ENCODE results near the gene HNRNPLL. TPM values are rescaled to one million over a fixed set of nuclear protein-coding genes. Genes with fewer than 3 reads are reported as not detected.
A peak's percentile ranks its signal among the peaks of the same experiment; 100 is the strongest.

HNRNPLL gene
- total and polyA plus RNA-seq, 2 of the 13 experiments (the other 11 are each of a cell fraction or from before 2014, with no cell fraction given): 49.4 to 103 TPM

DNA sequence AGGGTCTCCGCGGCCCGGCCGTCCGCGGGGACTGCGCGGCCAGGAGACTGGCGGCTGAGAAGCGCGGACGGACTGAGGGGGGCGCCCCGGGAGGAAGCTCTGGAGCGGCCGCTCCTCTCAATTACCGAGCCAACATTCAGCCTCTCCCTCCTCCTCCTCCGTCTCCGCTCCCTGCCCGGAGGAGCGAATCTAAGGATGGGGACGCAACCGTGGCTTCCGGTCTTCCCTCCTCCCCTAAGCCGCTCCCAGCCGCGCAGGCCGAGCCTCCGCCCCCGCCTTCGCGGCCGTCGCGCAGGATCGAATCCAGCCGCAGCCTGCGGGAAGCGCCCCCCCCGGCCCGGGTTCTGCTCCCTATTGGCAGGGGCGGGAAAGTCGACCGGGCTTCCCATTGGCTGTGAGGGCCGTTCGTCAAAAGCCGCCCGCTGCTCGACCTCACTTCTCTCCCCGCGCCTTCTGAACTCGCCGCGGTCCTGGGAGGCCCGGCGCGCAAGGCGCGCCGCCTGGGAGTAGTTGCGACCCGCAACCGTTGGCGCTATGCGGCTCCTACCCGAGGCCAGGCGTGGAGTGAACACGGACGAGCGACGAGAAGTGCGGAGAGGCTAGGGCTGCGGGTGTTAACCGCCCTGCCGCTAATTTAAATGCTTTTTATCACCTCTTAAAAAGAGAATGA lies at the start of gene HNRNPLL (continued):
- TF ChIP-seq, protein P1, sequence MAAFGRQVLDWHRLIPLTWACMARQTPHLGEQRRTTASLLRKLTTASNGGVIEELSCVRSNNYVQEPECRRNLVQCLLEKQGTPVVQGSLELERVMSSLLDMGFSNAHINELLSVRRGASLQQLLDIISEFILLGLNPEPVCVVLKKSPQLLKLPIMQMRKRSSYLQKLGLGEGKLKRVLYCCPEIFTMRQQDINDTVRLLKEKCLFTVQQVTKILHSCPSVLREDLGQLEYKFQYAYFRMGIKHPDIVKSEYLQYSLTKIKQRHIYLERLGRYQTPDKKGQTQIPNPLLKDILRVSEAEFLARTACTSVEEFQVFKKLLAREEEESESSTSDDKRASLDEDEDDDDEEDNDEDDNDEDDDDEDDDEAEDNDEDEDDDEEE (CRISPR knock-in tag; IDR thresholded peaks at IDR 0.05): no peak; the same call in none of the 2 replicates
- TF ChIP-seq NAIF1 (CRISPR knock-in tag; IDR thresholded peaks at IDR 0.05; ENCODE audit: borderline replicate concordance) (peak; percentile 31; the same call in 1 of the 2 replicates), SMAD3 (CRISPR knock-in tag; IDR thresholded peaks at IDR 0.05) (peak; percentile 85), AFF4 (CRISPR knock-in tag; IDR thresholded peaks at IDR 0.05) (peak; percentile 89; the same call in 1 of the 2 replicates), GFI1 (CRISPR knock-in tag; IDR thresholded peaks at IDR 0.05; ENCODE audit: borderline replicate concordance) (no peak; the same call in 1 of the 2 replicates), GTF2F1 (IDR thresholded peaks at IDR 0.05; ENCODE audit: low read length) (0 out of 2 replicates have a peak, but pooled peaks have one; percentile 44), U2AF1 (optimal IDR thresholded peaks at IDR 0.05; ENCODE audit: low read depth, low read length) (peak; percentile 26), ESRRA (CRISPR knock-in tag; IDR thresholded peaks at IDR 0.05; ENCODE audit: low read depth) (0 out of 2 replicates have a peak, but pooled peaks have one; percentile 20), ZNF761 (CRISPR knock-in tag; conservative IDR thresholded peaks at IDR 0.05) (peak; percentile 49), CEBPZ (IDR thresholded peaks at IDR 0.05; ENCODE audit: low read length) (no peak), JDP2 (CRISPR knock-in tag; IDR thresholded peaks at IDR 0.05; ENCODE audit: borderline replicate concordance) (no peak; the same call in 1 of the 2 replicates), ZNF772 (CRISPR knock-in tag; IDR thresholded peaks at IDR 0.05) (peak; percentile 88), ZNF766 (CRISPR knock-in tag; IDR thresholded peaks at IDR 0.05; ENCODE audit: borderline replicate concordance) (peak; percentile 97), ELK4 (CRISPR knock-in tag; IDR thresholded peaks at IDR 0.05; ENCODE audit: borderline replicate concordance) (no peak)
- TF ChIP-seq, protein P2, sequence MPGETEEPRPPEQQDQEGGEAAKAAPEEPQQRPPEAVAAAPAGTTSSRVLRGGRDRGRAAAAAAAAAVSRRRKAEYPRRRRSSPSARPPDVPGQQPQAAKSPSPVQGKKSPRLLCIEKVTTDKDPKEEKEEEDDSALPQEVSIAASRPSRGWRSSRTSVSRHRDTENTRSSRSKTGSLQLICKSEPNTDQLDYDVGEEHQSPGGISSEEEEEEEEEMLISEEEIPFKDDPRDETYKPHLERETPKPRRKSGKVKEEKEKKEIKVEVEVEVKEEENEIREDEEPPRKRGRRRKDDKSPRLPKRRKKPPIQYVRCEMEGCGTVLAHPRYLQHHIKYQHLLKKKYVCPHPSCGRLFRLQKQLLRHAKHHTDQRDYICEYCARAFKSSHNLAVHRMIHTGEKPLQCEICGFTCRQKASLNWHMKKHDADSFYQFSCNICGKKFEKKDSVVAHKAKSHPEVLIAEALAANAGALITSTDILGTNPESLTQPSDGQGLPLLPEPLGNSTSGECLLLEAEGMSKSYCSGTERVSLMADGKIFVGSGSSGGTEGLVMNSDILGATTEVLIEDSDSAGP (CRISPR knock-in tag; IDR thresholded peaks at IDR 0.05; ENCODE audit: borderline replicate concordance): peak; percentile 60
